ENCODE results near the gene KAT6B. TPM values are rescaled to one million over a fixed set of nuclear protein-coding genes. Genes with fewer than 3 reads are reported as not detected.

The KAT6B gene
- total and polyA plus RNA-seq, 2 of the 8 experiments (the other 6 are each of a cell fraction or from before 2014, with no cell fraction given), result 7.3 to 30.8 TPM

DNA sequence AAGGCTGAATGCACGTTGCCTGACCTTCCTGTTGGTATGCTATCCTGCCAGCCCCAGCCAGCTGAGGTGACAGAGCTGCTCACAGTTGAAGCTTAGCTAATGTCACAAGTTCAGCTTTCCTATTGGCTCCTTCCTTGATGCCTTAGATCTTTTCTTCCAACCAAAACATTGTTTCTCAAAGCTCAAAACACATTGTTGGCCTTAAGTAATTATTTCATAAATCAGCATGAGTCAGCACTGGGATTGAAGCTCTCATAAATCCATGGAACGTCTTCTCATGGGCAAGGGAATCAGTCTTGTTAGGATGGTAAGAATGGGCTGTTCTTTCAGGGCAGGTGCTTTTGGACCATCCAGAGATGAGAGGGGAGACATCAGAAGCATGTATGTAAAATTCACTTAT is 157.0 kb downstream of the KAT6B start:
- no peaks in the 10 kb centered on the region for H3K27me3 ChIP-seq (replicated peaks in 1 of 4; ENCODE audit: control insufficient read depth in 3 of 4, extremely low read depth in 1 of 4, insufficient read depth in 3 of 4, low read length in 3 of 4)
- no peak overlapping the region for H3K23ac ChIP-seq (ENCODE audit: insufficient read length)
- H3K79me1 ChIP-seq (ENCODE audit: low read depth, low read length), result no peaks in the 10 kb centered on the region; the same call in 1 of the 2 replicates
- H3K23me2 ChIP-seq (ENCODE audit: low read depth, low read length), result no peaks in the 10 kb centered on the region
- no peak overlapping the region for H2AFZ ChIP-seq (ENCODE audit: low read length)
- no peaks in the 10 kb centered on the region for H3K9me3 ChIP-seq (ENCODE audit: insufficient read depth in 2 of 2, low read depth in 1 of 2, low read length in 1 of 2)
- H2BK20ac ChIP-seq (ENCODE audit: low read length), result no peak overlapping the region
- no peaks in the 10 kb centered on the region for H4K20me1 ChIP-seq (replicated peaks in 1 of 2; ENCODE audit: control insufficient read depth in 1 of 2, insufficient read depth in 2 of 2, low read length in 2 of 2)
- H2BK15ac ChIP-seq (ENCODE audit: low read length), result no peak overlapping the region
- H3K14ac ChIP-seq (ENCODE audit: insufficient read length), result no peak overlapping the region
- H2BK12ac ChIP-seq (ENCODE audit: low read depth, low read length), result no peak overlapping the region
- no peak overlapping the region for H4K8ac ChIP-seq (ENCODE audit: extremely low read depth, insufficient read depth, low read length)
- DNase-seq (ENCODE audit: low read depth in 1 of 2, low spot score in 2 of 2), result no peak
- no peak overlapping the region for H3K4me2 ChIP-seq (ENCODE audit: insufficient read depth in 1 of 2, low read depth in 2 of 2, low read length in 2 of 2)
- no peak overlapping the region for H4K91ac ChIP-seq (replicated peaks; ENCODE audit: insufficient read length, low read length)
- no peaks in the 10 kb centered on the region for H3K4me1 ChIP-seq (replicated peaks in 1 of 4; ENCODE audit: control insufficient read depth in 3 of 4, insufficient read depth in 4 of 4, low read length in 3 of 4)
- FAIRE-seq, result no peak
- H3K4me3 ChIP-seq (ENCODE audit: extremely low read depth in 1 of 4, insufficient read depth in 2 of 4, low read depth in 3 of 4, low read length in 4 of 4), result no peak overlapping the region
- H4K5ac ChIP-seq (ENCODE audit: insufficient read length, low read depth, low read length), result no peak overlapping the region
- CTCF ChIA-PET (ENCODE audit: partially characterized antibody), result interaction anchor here (0.9 to 1.1 kb wide), 2 partner anchors 9 to 10 kb away, joined by 3 read pairs; no protein-coding TSS in a partner anchor
- H3K36me3 ChIP-seq (ENCODE audit: control insufficient read depth in 2 of 4, insufficient read depth in 4 of 4, low read length in 3 of 4), result peaks cover 0 to 3% (median 1%) of the 10 kb centered on the region in 4 experiments; a peak in 2 of 8 replicates
- H3K56ac ChIP-seq (replicated peaks; ENCODE audit: insufficient read length, low read depth, low read length), result no peak overlapping the region
- H2AK5ac ChIP-seq (ENCODE audit: low read depth, low read length), result no peak overlapping the region
- H3K4ac ChIP-seq (replicated peaks; ENCODE audit: insufficient read length, low read depth, low read length), result no peak overlapping the region
- H2BK120ac ChIP-seq (replicated peaks; ENCODE audit: low read depth, low read length), result no peak overlapping the region
- no peak overlapping the region for H3K9ac ChIP-seq (replicated peaks in 1 of 4; ENCODE audit: extremely low read depth in 1 of 4, low read depth in 3 of 4, low read length in 3 of 4)
- H3K18ac ChIP-seq (ENCODE audit: extremely low read depth, low read length), result no peak overlapping the region
- no peak overlapping the region for H3K27ac ChIP-seq (ENCODE audit: low read depth, low read length)
- 86% methylated on average over 2 of the region's 2 CpGs; no CpG with 5 or more reads in 1 of the 2 experiments for WGBS, 2 experiments (ENCODE audit: extremely low coverage in 1 of 2, insufficient coverage in 1 of 2, insufficient read length in 1 of 2, insufficient replicate concordance in 2 of 2, low coverage in 1 of 2, low lambda C conversion rate in 2 of 2, missing lambda C conversion rate in 1 of 2)
- H2BK5ac ChIP-seq (ENCODE audit: low read depth, low read length), result no peak overlapping the region
- POLR2A ChIA-PET (ENCODE audit: partially characterized antibody), result interaction anchor here (0.6 kb wide), 1 partner anchor 248 kb away, joined by 3 read pairs; no protein-coding TSS in a partner anchor
- H3K79me2 ChIP-seq (ENCODE audit: control insufficient read depth in 1 of 2, insufficient read depth in 2 of 2, low read length in 2 of 2), result no peaks in the 10 kb centered on the region
- no peak for TF ChIP-seq CBX5 (IDR thresholded peaks at IDR 0.05; ENCODE audit: low read depth, low read length)
- TF ChIP-seq, protein P1, sequence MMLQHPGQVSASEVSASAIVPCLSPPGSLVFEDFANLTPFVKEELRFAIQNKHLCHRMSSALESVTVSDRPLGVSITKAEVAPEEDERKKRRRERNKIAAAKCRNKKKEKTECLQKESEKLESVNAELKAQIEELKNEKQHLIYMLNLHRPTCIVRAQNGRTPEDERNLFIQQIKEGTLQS (IDR thresholded peaks at IDR 0.05; ENCODE audit: insufficient read depth, low read depth, low read length), result no peak
- TF ChIP-seq TAF7 (optimal IDR thresholded peaks at IDR 0.05; ENCODE audit: borderline replicate concordance, low read depth, low read length), result no peak
- no peak for TF ChIP-seq RAD21 (IDR thresholded peaks at IDR 0.05 in 1 of 2, conservative IDR thresholded peaks at IDR 0.05 in 1 of 2; ENCODE audit: low read depth in 2 of 2, low read length in 2 of 2)
- no peak for TF ChIP-seq CHD2 (IDR thresholded peaks at IDR 0.05; ENCODE audit: low read length)
- no peak for TF ChIP-seq YY1 (IDR thresholded peaks at IDR 0.05; ENCODE audit: low read depth, low read length)
- TF ChIP-seq PHF8 (conservative IDR thresholded peaks at IDR 0.05; ENCODE audit: low read depth, low read length), result no peak
- no peak for TF ChIP-seq CBX8 (IDR thresholded peaks at IDR 0.05; ENCODE audit: borderline replicate concordance, low read depth, low read length)
- no peak for TF ChIP-seq RFX5 (IDR thresholded peaks at IDR 0.05; ENCODE audit: borderline replicate concordance, low read depth, low read length)
- TF ChIP-seq CREB1 (IDR thresholded peaks at IDR 0.05), result no peak
- TF ChIP-seq NANOG (IDR thresholded peaks at IDR 0.05; ENCODE audit: insufficient read depth, low read depth, low read length, poor library complexity, severe bottlenecking), result no peak
- no peak for TF ChIP-seq RXRA (IDR thresholded peaks at IDR 0.05; ENCODE audit: insufficient read depth, low read depth, low read length)
- no peak for TF ChIP-seq SIRT6 (IDR thresholded peaks at IDR 0.05; ENCODE audit: low read length)
- TF ChIP-seq GABPA (IDR thresholded peaks at IDR 0.05; ENCODE audit: borderline replicate concordance, insufficient read depth, low read length), result no peak

Data from H1 (cell line).